Neuronal stem cell (in vitro differentiated cells): ENCODE results near the gene DAND5.

Source experiments
- DNase-seq: peaks from one replicate; pipeline ENCODE4 v3.0.0-alpha.2; 2013; ENCODE audit warnings: low spot score
- H2AFZ ChIP-seq: one replicate; pipeline ENCODE4 v1.6.1; 2013; ENCODE audit warnings: mild to moderate bottlenecking, low read length, inconsistent platforms
- H2AK5ac ChIP-seq: 2 replicates; pipeline ENCODE4 v1.6.1; 2013; ENCODE audit warnings: low read depth, mild to moderate bottlenecking, inconsistent platforms, low read length, moderate library complexity, mixed read lengths
- H2BK120ac ChIP-seq: 2 replicates; pipeline ENCODE4 v1.6.1; 2013; ENCODE audit warnings: low read depth, mild to moderate bottlenecking, inconsistent platforms, low read length, moderate library complexity, mixed read lengths
- H2BK12ac ChIP-seq: one replicate; pipeline ENCODE4 v1.6.1; 2013; ENCODE audit warnings: low read length, inconsistent platforms
- H2BK15ac ChIP-seq: 2 replicates; pipeline ENCODE4 v1.6.1; 2013; ENCODE audit warnings: mild to moderate bottlenecking, low read length, inconsistent platforms, mixed read lengths
- H2BK5ac ChIP-seq: one replicate; pipeline ENCODE4 v1.6.1; 2013; ENCODE audit warnings: inconsistent platforms, mild to moderate bottlenecking, low read length, moderate library complexity
- H3K14ac ChIP-seq: one replicate; pipeline ENCODE4 v1.6.1; 2013; ENCODE audit warnings: low read length, inconsistent platforms
- H3K18ac ChIP-seq: 2 replicates; pipeline ENCODE4 v1.6.1; 2013; ENCODE audit warnings: low read length, inconsistent platforms
- H3K23ac ChIP-seq: 2 replicates; pipeline ENCODE4 v1.6.1; 2013; ENCODE audit warnings: low read depth, mild to moderate bottlenecking, mixed read lengths, low read length, inconsistent platforms; ENCODE audit not compliant: poor library complexity
- H3K27ac ChIP-seq: replicated peaks from 3 replicates; pipeline ENCODE4 v1.5.1; 2013; ENCODE audit warnings: low read length, inconsistent platforms
- H3K27me3 ChIP-seq, 3 experiments: 2 replicates each; pipeline ENCODE4 v1.6.1; 2013; ENCODE audit warnings: low read length in 3 of 3, mild to moderate bottlenecking in 2 of 3, inconsistent platforms in 1 of 3, low read depth in 1 of 3, mixed read lengths in 1 of 3, moderate library complexity in 1 of 3; ENCODE audit not compliant: control insufficient read depth in 3 of 3, insufficient read depth in 3 of 3
- H3K36me3 ChIP-seq, 2 donors: replicated peaks in 1 of 2; 2 replicates each; pipeline ENCODE4 v1.6.1; 2013; ENCODE audit warnings: low read length in 2 of 2; ENCODE audit not compliant: control insufficient read depth in 2 of 2, insufficient read depth in 2 of 2
- H3K4ac ChIP-seq: 2 replicates; pipeline ENCODE4 v1.6.1; 2013; ENCODE audit warnings: inconsistent platforms, mild to moderate bottlenecking, low read length, moderate library complexity
- H3K4me1 ChIP-seq, 2 donors: 1 replicate in 1 of 2; 2 replicates in 1 of 2; pipeline ENCODE4 v1.6.1; 2013; ENCODE audit warnings: low read length in 2 of 2, low read depth in 1 of 2; ENCODE audit not compliant: control insufficient read depth in 2 of 2, insufficient read depth in 1 of 2
- H3K4me2 ChIP-seq: one replicate; pipeline ENCODE4 v1.6.1; 2013; ENCODE audit warnings: mild to moderate bottlenecking, low read length, inconsistent platforms; ENCODE audit not compliant: insufficient read depth, poor library complexity, severe bottlenecking
- H3K4me3 ChIP-seq, 2 donors: 2 replicates each; pipeline ENCODE4 v1.5.1; 2013; ENCODE audit warnings: low read length in 2 of 2, mild to moderate bottlenecking in 2 of 2, inconsistent platforms in 1 of 2, moderate library complexity in 1 of 2
- H3K79me1 ChIP-seq: one replicate; pipeline ENCODE4 v1.6.1; 2013; ENCODE audit warnings: low read depth, mild to moderate bottlenecking, inconsistent platforms, low read length, moderate library complexity
- H3K9ac ChIP-seq: one replicate; pipeline ENCODE4 v1.6.1; 2013; ENCODE audit warnings: mild to moderate bottlenecking, low read depth, low read length, inconsistent platforms; ENCODE audit not compliant: poor library complexity
- H3K9me3 ChIP-seq, 2 donors: replicated peaks in 1 of 2; 2 replicates each; pipeline versions ENCODE3 to v1.6.1; 2013; ENCODE audit warnings: low read length in 2 of 2, mild to moderate bottlenecking in 2 of 2, inconsistent platforms in 1 of 2, low read depth in 1 of 2, mixed read lengths in 1 of 2, moderate library complexity in 1 of 2; ENCODE audit not compliant: control insufficient read depth in 2 of 2, insufficient read depth in 1 of 2
- H4K8ac ChIP-seq: one replicate; pipeline ENCODE4 v1.6.1; 2013; ENCODE audit warnings: low read depth, mild to moderate bottlenecking, inconsistent platforms, low read length, moderate library complexity
- H4K91ac ChIP-seq: one replicate; pipeline ENCODE4 v1.6.1; 2013; ENCODE audit warnings: low read length, low read depth, mild to moderate bottlenecking, inconsistent platforms; ENCODE audit not compliant: poor library complexity
- WGBS, 2 donors: extraction: QIAGEN DNeasy Blood & Tissue Kit; methylation state at CpG; one replicate each; pipeline ENCODE4 v1.1.7; 2013; ENCODE audit warnings: missing lambda C conversion rate in 2 of 2, mixed read lengths in 1 of 2; ENCODE audit not compliant: insufficient read length in 2 of 2, insufficient replicate concordance in 1 of 2; ENCODE audit errors: extremely low coverage in 2 of 2; 5-methylcytosine and 5-hydroxymethylcytosine counted together

DAND5 gene

DNA sequence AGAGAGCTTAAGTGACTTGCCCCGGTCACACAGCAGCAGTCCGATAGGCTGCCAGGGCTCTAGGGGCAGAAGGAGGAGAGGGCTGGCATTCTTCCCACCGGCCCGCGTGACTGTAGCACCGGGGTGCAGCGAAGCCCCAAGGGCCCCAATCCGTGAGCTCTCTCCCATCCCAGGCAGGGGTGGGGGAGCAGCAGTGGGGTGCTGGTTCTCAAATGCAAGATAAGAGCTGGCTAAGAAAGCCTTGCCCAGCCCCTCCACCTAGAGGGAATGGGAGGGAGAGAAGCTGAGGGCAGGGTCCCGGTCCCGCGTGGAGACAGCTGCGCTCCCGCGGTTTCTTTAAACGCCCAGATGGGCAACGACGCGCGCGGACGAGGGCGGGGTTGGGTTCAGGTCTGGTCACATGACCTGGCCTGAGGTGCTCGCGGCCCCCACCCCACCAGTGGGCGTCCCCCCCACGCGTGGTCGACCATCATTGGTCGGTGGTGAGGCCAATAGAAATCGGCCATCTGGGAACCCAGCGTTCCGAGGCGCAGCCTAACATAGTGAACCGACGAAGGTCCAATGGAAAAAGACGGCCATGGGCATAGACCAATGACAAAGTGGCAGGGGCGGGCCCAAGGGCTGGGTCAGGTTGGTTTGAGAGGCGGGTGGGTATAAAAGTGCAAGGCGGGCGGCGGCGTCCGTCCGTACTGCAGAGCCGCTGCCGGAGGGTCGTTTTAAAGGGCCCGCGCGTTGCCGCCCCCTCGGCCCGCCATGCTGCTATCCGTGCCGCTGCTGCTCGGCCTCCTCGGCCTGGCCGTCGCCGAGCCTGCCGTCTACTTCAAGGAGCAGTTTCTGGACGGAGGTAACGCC is 31.2 kb upstream of the DAND5 start, which contains the start of gene CALR:
TSS of gene CALR (plus strand) at position 683 of the 852 bp plus-strand sequence. CDS start at position 754, 71 bp downstream.
- Histone ChIP-seq H3K23ac (peak within 1 kb of the TSS; percentile 100), H3K36me3 (peaks cover 29 to 42% of the 10 kb centered on the region in 2 donors), H4K91ac (peak within 1 kb of the TSS; percentile 87), H2BK120ac (peak within 1 kb of the TSS; percentile 95), H4K8ac (peak within 1 kb of the TSS; percentile 49), H3K4me1 (peaks cover 14 to 28% of the 10 kb centered on the region in 2 donors), H2AFZ (peak within 1 kb of the TSS; percentile 82), H3K27ac (peak within 1 kb of the TSS; percentile 64), H2BK5ac (peak within 1 kb of the TSS; percentile 94), H3K79me1 (peaks cover 14% of the 10 kb centered on the region), H3K27me3 (no peaks in the 10 kb centered on the region), H3K18ac (peak within 1 kb of the TSS; percentile 98), H3K4me3 (peak within 1 kb of the TSS; percentile 69 to 97), H3K4me2 (peak within 1 kb of the TSS; percentile 91), H2BK15ac (peak within 1 kb of the TSS; percentile 87), H2AK5ac (peak within 1 kb of the TSS; percentile 95), H3K4ac (peak within 1 kb of the TSS; percentile 97), H3K9ac (peak within 1 kb of the TSS; percentile 100), H2BK12ac (peak within 1 kb of the TSS; percentile 85), H3K9me3 (no peaks in the 10 kb centered on the region), H3K14ac (peak within 1 kb of the TSS; percentile 91)
- peak; percentile 99 for DNase-seq
- WGBS, 2 donors, result no CpG with 5 or more reads among the region's 63 CpGs

DNA sequence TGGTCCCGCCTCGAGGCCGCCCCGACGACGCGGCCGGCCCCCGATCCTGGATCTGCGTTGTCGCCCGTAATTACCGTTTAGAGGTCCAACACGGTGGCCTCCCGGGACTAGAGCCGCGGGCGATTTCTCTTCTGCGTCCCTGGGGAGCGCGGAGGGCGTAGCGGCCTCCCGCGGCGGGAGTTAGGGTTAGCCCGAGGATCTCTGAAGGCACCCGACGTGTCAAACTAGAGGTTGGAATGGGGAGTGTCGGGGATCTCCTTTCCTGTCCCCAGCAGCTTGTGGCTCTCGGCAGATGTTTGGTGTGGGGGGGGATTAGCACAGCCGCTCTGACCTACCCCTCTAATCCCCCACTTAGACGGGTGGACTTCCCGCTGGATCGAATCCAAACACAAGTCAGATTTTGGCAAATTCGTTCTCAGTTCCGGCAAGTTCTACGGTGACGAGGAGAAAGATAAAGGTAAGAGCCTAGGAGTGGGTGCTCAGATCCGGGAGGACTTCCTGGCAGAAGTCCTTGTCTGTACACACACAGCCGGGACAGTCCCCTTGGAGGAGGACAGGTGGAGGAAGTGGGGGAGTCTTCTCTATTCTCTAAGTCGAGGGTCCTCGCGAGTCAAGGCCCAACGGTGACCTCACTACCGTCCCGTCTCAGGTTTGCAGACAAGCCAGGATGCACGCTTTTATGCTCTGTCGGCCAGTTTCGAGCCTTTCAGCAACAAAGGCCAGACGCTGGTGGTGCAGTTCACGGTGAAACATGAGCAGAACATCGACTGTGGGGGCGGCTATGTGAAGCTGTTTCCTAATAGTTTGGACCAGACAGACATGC is 30.4 kb upstream of the DAND5 start:
- peak overlapping the region; percentile 95 for H2AK5ac ChIP-seq
- H3K14ac ChIP-seq, result peak overlapping the region; percentile 87
- peak overlapping the region; percentile 85 for H2BK12ac ChIP-seq
- peak overlapping the region; percentile 64 for H2BK120ac ChIP-seq
- peaks cover 16 to 24% of the 10 kb centered on the region in 2 donors for H3K4me1 ChIP-seq
- peak overlapping the region; percentile 77 for H2AFZ ChIP-seq
- no peak overlapping the region for H4K91ac ChIP-seq
- no peak overlapping the region for H2BK15ac ChIP-seq
- peak overlapping the region; percentile 49 for H4K8ac ChIP-seq
- H3K18ac ChIP-seq, result peak overlapping the region; percentile 98
- H3K27ac ChIP-seq, result no peak overlapping the region
- peak overlapping the region; percentile 100 for H3K9ac ChIP-seq
- WGBS, 2 donors, result no CpG with 5 or more reads among the region's 54 CpGs
- peak overlapping the region; percentile 69 to 97 for H3K4me3 ChIP-seq
- peak overlapping the region; percentile 94 for H2BK5ac ChIP-seq
- peak overlapping the region; percentile 100 for H3K23ac ChIP-seq
- H3K79me1 ChIP-seq, result peaks cover 11% of the 10 kb centered on the region
- peak overlapping the region; percentile 91 for H3K4me2 ChIP-seq
- peaks cover 36 to 49% of the 10 kb centered on the region in 2 donors for H3K36me3 ChIP-seq
- H3K27me3 ChIP-seq, result no peaks in the 10 kb centered on the region
- no peaks in the 10 kb centered on the region for H3K9me3 ChIP-seq
- no peak for DNase-seq
- peak overlapping the region; percentile 97 for H3K4ac ChIP-seq

DNA sequence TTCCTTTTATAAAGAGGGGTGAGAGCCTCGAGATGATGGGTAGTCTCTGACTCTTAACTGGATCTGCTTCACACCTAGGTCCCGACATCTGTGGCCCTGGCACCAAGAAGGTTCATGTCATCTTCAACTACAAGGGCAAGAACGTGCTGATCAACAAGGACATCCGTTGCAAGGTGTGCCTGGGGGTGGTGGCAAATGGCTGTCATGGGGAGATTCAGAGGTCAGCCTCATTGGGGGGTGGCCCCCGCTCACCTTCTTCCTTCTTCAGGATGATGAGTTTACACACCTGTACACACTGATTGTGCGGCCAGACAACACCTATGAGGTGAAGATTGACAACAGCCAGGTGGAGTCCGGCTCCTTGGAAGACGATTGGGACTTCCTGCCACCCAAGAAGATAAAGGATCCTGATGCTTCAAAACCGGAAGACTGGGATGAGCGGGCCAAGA is 29.4 kb upstream of the DAND5 start:
- peak overlapping the region; percentile 14 for H3K9ac ChIP-seq
- H3K27ac ChIP-seq, result no peak overlapping the region
- no peak overlapping the region for H2BK120ac ChIP-seq
- no CpG with 5 or more reads among the region's 10 CpGs for WGBS, 2 donors
- H3K4me3 ChIP-seq, result peak overlapping the region; percentile 51 to 69
- H3K14ac ChIP-seq, result no peak overlapping the region
- H2BK12ac ChIP-seq, result no peak overlapping the region
- H3K23ac ChIP-seq, result no peak overlapping the region
- H3K36me3 ChIP-seq, result peaks cover 42 to 60% of the 10 kb centered on the region in 2 donors
- peaks cover 16 to 23% of the 10 kb centered on the region in 2 donors for H3K4me1 ChIP-seq
- no peak overlapping the region for H2AK5ac ChIP-seq
- peak overlapping the region; percentile 32 for H3K4me2 ChIP-seq
- H2BK5ac ChIP-seq, result no peak overlapping the region
- peaks cover 11% of the 10 kb centered on the region for H3K79me1 ChIP-seq
- no peaks in the 10 kb centered on the region for H3K27me3 ChIP-seq
- DNase-seq, result no peak
- no peaks in the 10 kb centered on the region for H3K9me3 ChIP-seq
- no peak overlapping the region for H2BK15ac ChIP-seq
- H2AFZ ChIP-seq, result no peak overlapping the region
- H3K18ac ChIP-seq, result no peak overlapping the region
- H3K4ac ChIP-seq, result no peak overlapping the region
- H4K91ac ChIP-seq, result no peak overlapping the region
- H4K8ac ChIP-seq, result no peak overlapping the region
